ENCODE measurements around the gene CORIN.
"Not testable (repeated sequence)": the region's sequence is repeated elsewhere in the genome, so short reads cannot be mapped to it uniquely, and the experiment has no call there.

The CORIN gene

GRCh38 chr4:47762376-47763266, 75.2 kb downstream of the CORIN start:
- TF ChIP-seq CTCF (IDR thresholded peaks at IDR 0.05; ENCODE audit: insufficient read depth, low read depth, low read length, missing control alignments), result no peak
- DNase-seq (ENCODE audit: low read depth), result no peak
- no peak overlapping the region for H3K4me3 ChIP-seq (ENCODE audit: low read depth, low read length)

GRCh38 chr4:47753316-47753715, 84.6 kb downstream of the CORIN start:
- DNase-seq (ENCODE audit: low read depth); H3K4me3 ChIP-seq (ENCODE audit: low read depth, low read length): not testable (repeated sequence)

GRCh38 chr4:47752214-47752613, 85.7 kb downstream of the CORIN start:
- TF ChIP-seq CTCF (IDR thresholded peaks at IDR 0.05; ENCODE audit: insufficient read depth, low read depth, low read length, missing control alignments), result no peak
- no peak for DNase-seq (ENCODE audit: low read depth)
- H3K4me3 ChIP-seq (ENCODE audit: low read depth, low read length), result no peak overlapping the region

- no peak for DNase-seq (ENCODE audit: low read depth)
- TF ChIP-seq CTCF (IDR thresholded peaks at IDR 0.05; ENCODE audit: insufficient read depth, low read depth, low read length, missing control alignments), result no peak
- H3K4me3 ChIP-seq (ENCODE audit: low read depth, low read length), result no peak overlapping the region
These were observed 87.1 kb downstream of the CORIN start for GRCh38 chr4:47750788-47751187.

GRCh38 chr4:47749858-47750257, 88.0 kb downstream of the CORIN start:
- TF ChIP-seq CTCF (IDR thresholded peaks at IDR 0.05; ENCODE audit: insufficient read depth, low read depth, low read length, missing control alignments), result no peak

GRCh38 chr4:47749060-47749459, 88.8 kb downstream of the CORIN start:
- no peak overlapping the region for H3K4me3 ChIP-seq (ENCODE audit: low read depth, low read length)
- TF ChIP-seq CTCF (IDR thresholded peaks at IDR 0.05; ENCODE audit: insufficient read depth, low read depth, low read length, missing control alignments), result no peak
- no peak for DNase-seq (ENCODE audit: low read depth)

More at GRCh38 chr4:47749858-47750257, 88.0 kb downstream of the CORIN start:
- H3K4me3 ChIP-seq (ENCODE audit: low read depth, low read length), result no peak overlapping the region
- DNase-seq (ENCODE audit: low read depth), result no peak

- DNase-seq (ENCODE audit: low read depth), result no peak
- H3K4me3 ChIP-seq (ENCODE audit: low read depth, low read length), result no peak overlapping the region
- TF ChIP-seq CTCF (IDR thresholded peaks at IDR 0.05; ENCODE audit: insufficient read depth, low read depth, low read length, missing control alignments), result no peak
These were observed 89.9 kb downstream of the CORIN start for GRCh38 chr4:47747846-47748494.
